Sigmoid colon (tissue), 7 donors: Measurements from ENCODE around the gene SLC31A1. TPM values are rescaled to one million over a fixed set of nuclear protein-coding genes. Genes with fewer than 3 reads are reported as not detected.

Experiments
- DNase-seq: peaks from one replicate; pipeline ENCODE4 v3.0.0-alpha.2; 2019
- H3K27ac ChIP-seq, 4 donors: fragments of 200-600 bp; sonication (generic); one replicate each; pipeline ENCODE4 v1.5.1; 2016 to 2019; ENCODE audit warnings: mild to moderate bottlenecking in 1 of 4
- H3K27me3 ChIP-seq, 3 donors: fragments of 200-600 bp; sonication (generic); one replicate each; pipeline ENCODE4 v1.5.1; 2019; ENCODE audit warnings: mild to moderate bottlenecking in 1 of 3
- H3K36me3 ChIP-seq, 4 donors: fragments of 200-600 bp; sonication (generic); one replicate each; pipeline ENCODE4 v1.5.1; 2016 to 2019
- H3K4me1 ChIP-seq, 4 donors: fragments of 200-600 bp; sonication (generic); one replicate each; pipeline ENCODE4 v1.5.1; 2017 to 2019
- H3K4me3 ChIP-seq, 4 donors: fragments of 200-600 bp; sonication (generic); one replicate each; pipeline ENCODE4 v1.5.1; 2017 to 2019; ENCODE audit warnings: mild to moderate bottlenecking in 2 of 4, moderate library complexity in 1 of 4
- H3K9me3 ChIP-seq, 4 donors: fragments of 200-600 bp in 3 of 4; sonication (generic) in 3 of 4; one replicate each; pipeline versions ENCODE4 v1.5.1 to v1.6.1; 2013 to 2019
- CTCF ChIP-seq, 4 experiments: fragments of 450-650 bp in 3 of 4; fragments of 200-600 bp in 1 of 4; IDR thresholded peaks; one replicate each; pipeline ENCODE4 v1.5.1; 2016 to 2019; ENCODE audit warnings: antibody characterized with exemption in 4 of 4, mild to moderate bottlenecking in 3 of 4, moderate library complexity in 2 of 4
- EP300 ChIP-seq, 4 donors: sonication (generic); formaldehyde crosslinking; IDR thresholded peaks; one replicate each; pipeline ENCODE4 v1.6.1; 2017; ENCODE audit warnings: antibody characterized with exemption in 4 of 4
- POLR2A ChIP-seq, 2 donors: fragments of 450-650 bp; IDR thresholded peaks; one replicate each; pipeline ENCODE4 v1.6.1; 2016; ENCODE audit warnings: antibody characterized with exemption in 2 of 2, mild to moderate bottlenecking in 2 of 2, moderate library complexity in 2 of 2
- POLR2AphosphoS5 ChIP-seq, 4 donors: sonication (generic); formaldehyde crosslinking; IDR thresholded peaks; one replicate each; pipeline ENCODE4 v1.6.1; 2017; ENCODE audit warnings: antibody characterized with exemption in 4 of 4
- WGBS, 2 donors: extraction: QIAGEN DNeasy Blood & Tissue Kit; methylation state at CpG; one replicate each; pipeline ENCODE4 v1.1.7; 2013; 5-methylcytosine and 5-hydroxymethylcytosine counted together
- intact Hi-C: fragments of 100-400 bp; cut with DNase I; formaldehyde crosslinking; loops from one replicate; pipeline ENCODE4 v1.15.1; 2023
- polyA plus RNA-seq, 3 donors: library from polyadenylated mRNA; stranded (reverse); fragments of 200-250 nt; gene quantifications; one replicate each; pipeline ENCODE4 v1.2.3, GENCODE V29; 2013
- total RNA-seq, 4 donors: library from RNA; depleted of rRNA; stranded (reverse); fragments of >200 nt; gene quantifications; one replicate each; pipeline ENCODE4 v1.1.0, GENCODE V29; 2016
- donor health status: healthy with polysubstance abuse.
- donor health status: Bipolar disorder and iron deficiency.
- donor health status: healthy.

The SLC31A1 gene
- total and polyA plus RNA-seq, 7 donors = 4.2 to 28.0 (median 9.1) TPM

GRCh38 chr9:113221800-113222481 is 597 bp downstream of the SLC31A1 start:
- WGBS, 2 donors = 3 to 16% methylated on average over 20 of the region's 20 CpGs
- H3K27me3 ChIP-seq = no peaks in the 10 kb centered on the region
- intact Hi-C loops = loop anchor here (1.0 to 5.0 kb wide), 3 partner anchors 53 to 190 kb away; partner anchors contain the start of genes C9orf43, CDC26, POLE3 and PRPF4

GRCh38 chr9:113222482-113222841 is 1.1 kb downstream of the SLC31A1 start:
- TF ChIP-seq EP300 (IDR thresholded peaks at IDR 0.05) (no peak), POLR2AphosphoS5 (IDR thresholded peaks at IDR 0.05) (no peak), POLR2A (IDR thresholded peaks at IDR 0.05) (no peak), CTCF (IDR thresholded peaks at IDR 0.05) (no peak)
- Histone ChIP-seq H3K4me1 (peaks cover 0 to 46% (median 28%) of the 10 kb centered on the region in 4 donors), H3K4me3 (peak overlapping the region in 3 of 4 donors; percentile 66 to 76 (median 66)), H3K27ac (peak overlapping the region in 2 of 4 donors; percentile 81 to 86), H3K9me3 (no peaks in the 10 kb centered on the region), H3K27me3 (no peaks in the 10 kb centered on the region), H3K36me3 (no peaks in the 10 kb centered on the region)
- no peak for DNase-seq
- intact Hi-C loops = loop anchor here (5.0 kb wide), 2 partner anchors 70 to 190 kb away; partner anchors contain the start of genes C9orf43, POLE3 and SLC31A2
- 10 to 58% methylated on average over 5 of the region's 5 CpGs for WGBS, 2 donors

More at GRCh38 chr9:113221800-113222481, 597 bp downstream of the SLC31A1 start:
- Histone ChIP-seq H3K36me3 (no peaks in the 10 kb centered on the region), H3K4me1 (peaks cover 0 to 46% (median 28%) of the 10 kb centered on the region in 4 donors), H3K27ac (peak overlapping the region; percentile 81 to 89 (median 87)), H3K4me3 (peak overlapping the region; percentile 61 to 76 (median 66)), H3K9me3 (no peaks in the 10 kb centered on the region)
- no peak for TF ChIP-seq POLR2AphosphoS5 (IDR thresholded peaks at IDR 0.05)
- no peak for TF ChIP-seq EP300 (IDR thresholded peaks at IDR 0.05)
- TF ChIP-seq CTCF (IDR thresholded peaks at IDR 0.05) = no peak
- TF ChIP-seq POLR2A (IDR thresholded peaks at IDR 0.05) = no peak
- no peak for DNase-seq

- Histone ChIP-seq H3K4me3 (no peak overlapping the region), H3K4me1 (peaks cover 0 to 35% (median 25%) of the 10 kb centered on the region in 4 donors), H3K36me3 (no peaks in the 10 kb centered on the region), H3K9me3 (no peaks in the 10 kb centered on the region), H3K27ac (no peak overlapping the region), H3K27me3 (no peaks in the 10 kb centered on the region)
- no peak for DNase-seq
- intact Hi-C loops = loop anchor here (5.0 kb wide), 2 partner anchors 72 to 188 kb away; partner anchors contain the start of genes C9orf43, POLE3 and SLC31A2
- TF ChIP-seq POLR2A (IDR thresholded peaks at IDR 0.05) = no peak
- TF ChIP-seq CTCF (IDR thresholded peaks at IDR 0.05) = no peak
- TF ChIP-seq EP300 (IDR thresholded peaks at IDR 0.05) = no peak
- TF ChIP-seq POLR2AphosphoS5 (IDR thresholded peaks at IDR 0.05) = no peak
- 82 to 92% methylated on average over 2 of the region's 2 CpGs for WGBS, 2 donors
Observed at GRCh38 chr9:113223963-113224362, 2.6 kb downstream of the SLC31A1 start.

GRCh38 chr9:113227436-113227835 is 6.1 kb downstream of the SLC31A1 start:
- Histone ChIP-seq H3K4me3 (no peak overlapping the region), H3K27ac (no peak overlapping the region), H3K27me3 (no peaks in the 10 kb centered on the region), H3K36me3 (no peaks in the 10 kb centered on the region), H3K4me1 (peaks cover 0 to 13% (median 3%) of the 10 kb centered on the region in 4 donors), H3K9me3 (no peaks in the 10 kb centered on the region)
- WGBS, 2 donors = 0 to 90% methylated on average over 1 of the region's 1 CpG
- no peak for DNase-seq
- intact Hi-C loops = no loop called here
- no peak for TF ChIP-seq EP300 (IDR thresholded peaks at IDR 0.05)
- no peak for TF ChIP-seq POLR2AphosphoS5 (IDR thresholded peaks at IDR 0.05)
- TF ChIP-seq CTCF (IDR thresholded peaks at IDR 0.05) = no peak
- TF ChIP-seq POLR2A (IDR thresholded peaks at IDR 0.05) = no peak
